KBM-7 (cell line): ENCODE data around the gene SUPT20HL1.
A peak's percentile ranks its signal among the peaks of the same experiment; 100 is the strongest.
"Not testable (repeated sequence)": the region's sequence is repeated elsewhere in the genome, so short reads cannot be mapped to it uniquely, and the experiment has no call there.

Experiments used
- DNase-seq: peaks from one replicate; pipeline ENCODE4 v3.0.0-alpha.2; 2015
- in situ Hi-C: fragments of 300-500 bp; cut with MboI; formaldehyde crosslinking; loops from 2 replicates; pipeline ENCODE4 v1.14.3; 2020; ENCODE audit warnings: low sequenced_read_pairs, low pct_unique_long_range_greater_than_20kb, mixed read lengths

The SUPT20HL1 gene

DNA sequence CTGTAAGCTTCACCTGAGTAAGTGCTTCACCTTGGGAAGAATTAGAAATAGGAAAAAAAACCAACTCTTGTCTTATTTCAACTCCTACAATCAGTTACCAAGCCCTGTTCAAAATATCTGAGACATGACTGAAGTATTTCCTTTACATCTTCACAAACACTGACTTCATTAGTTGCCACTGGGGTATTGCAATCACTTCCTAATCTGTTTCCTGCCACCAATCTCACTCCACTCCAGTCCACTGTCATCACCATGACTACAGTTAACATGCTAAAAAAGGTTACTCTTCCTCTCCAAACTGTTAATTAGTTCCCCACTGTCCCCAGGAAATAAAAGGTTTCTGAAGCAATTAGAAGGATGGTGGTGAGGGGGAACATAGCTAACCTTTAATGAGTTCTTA, 3.3 kb upstream of the SUPT20HL1 start:
- in situ Hi-C loops: no loop called here
- peak; percentile 24 for DNase-seq

- DNase-seq, in situ Hi-C loops: not testable (repeated sequence)
These were observed 1.8 kb downstream of the SUPT20HL1 start for GRCh38 chrX:24362089-24362745.

GRCh38 chrX:24363432-24364181, 3.2 kb downstream of the SUPT20HL1 start:
- DNase-seq, in situ Hi-C loops: not testable (repeated sequence)

DNA sequence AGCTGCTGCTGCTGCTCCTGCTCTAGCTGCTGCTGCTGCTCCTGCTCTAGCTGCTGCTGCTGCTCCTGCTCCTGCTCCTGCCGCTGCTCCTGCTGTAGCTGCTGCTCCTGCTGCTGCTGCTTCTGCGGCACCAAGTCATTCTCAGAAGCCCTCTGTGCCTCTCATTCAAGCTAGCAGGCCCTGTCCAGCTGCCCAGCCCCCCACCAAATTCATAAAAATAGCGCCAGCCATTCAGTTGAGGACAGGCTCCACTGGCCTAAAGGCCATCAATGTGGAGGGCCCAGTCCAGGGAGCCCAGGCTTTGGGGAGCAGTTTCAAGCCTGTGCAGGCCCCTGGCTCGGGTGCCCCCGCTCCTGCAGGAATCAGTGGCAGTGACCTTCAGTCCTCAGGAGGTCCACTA, 3.9 kb downstream of the SUPT20HL1 start:
- in situ Hi-C loops: no loop called here
- DNase-seq: no peak

DNA sequence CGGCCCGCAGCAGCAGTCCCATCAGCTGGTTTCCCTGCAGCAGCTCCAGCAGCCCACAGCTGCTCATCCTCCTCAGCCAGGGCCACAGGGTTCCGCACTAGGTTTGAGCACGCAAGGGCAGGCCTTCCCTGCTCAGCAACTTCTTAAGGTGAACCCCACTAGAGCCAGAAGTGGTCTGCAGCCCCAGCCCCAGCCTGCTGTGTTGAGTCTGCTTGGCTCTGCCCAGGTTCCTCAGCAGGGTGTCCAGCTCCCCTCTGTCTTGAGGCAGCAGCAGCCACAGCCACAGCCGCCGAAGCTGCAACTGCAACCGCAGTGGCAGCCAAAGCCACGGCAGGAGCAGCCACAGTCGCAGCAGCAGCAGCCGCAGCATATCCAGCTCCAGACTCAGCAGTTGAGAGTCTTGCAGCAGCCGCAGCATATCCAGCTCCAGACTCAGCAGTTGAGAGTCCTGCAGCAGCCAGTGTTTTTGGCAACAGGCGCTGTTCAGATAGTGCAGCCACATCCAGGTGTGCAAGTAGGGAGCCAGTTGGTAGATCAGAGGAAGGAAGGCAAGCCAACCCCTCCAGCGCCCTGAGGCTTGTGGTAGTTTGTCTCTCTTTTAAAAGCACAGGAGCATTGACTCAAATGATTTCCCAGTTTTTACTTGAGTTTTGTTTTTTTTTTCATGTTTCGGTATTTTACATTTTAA, 4.6 kb downstream of the SUPT20HL1 start:
- in situ Hi-C loops: no loop called here

GRCh38 chrX:24366762-24367400, 6.4 kb downstream of the SUPT20HL1 start:
- DNase-seq, in situ Hi-C loops: not testable (repeated sequence)

More for the DNA sequence above, 4.6 kb downstream of the SUPT20HL1 start:
- no peak for DNase-seq

DNA sequence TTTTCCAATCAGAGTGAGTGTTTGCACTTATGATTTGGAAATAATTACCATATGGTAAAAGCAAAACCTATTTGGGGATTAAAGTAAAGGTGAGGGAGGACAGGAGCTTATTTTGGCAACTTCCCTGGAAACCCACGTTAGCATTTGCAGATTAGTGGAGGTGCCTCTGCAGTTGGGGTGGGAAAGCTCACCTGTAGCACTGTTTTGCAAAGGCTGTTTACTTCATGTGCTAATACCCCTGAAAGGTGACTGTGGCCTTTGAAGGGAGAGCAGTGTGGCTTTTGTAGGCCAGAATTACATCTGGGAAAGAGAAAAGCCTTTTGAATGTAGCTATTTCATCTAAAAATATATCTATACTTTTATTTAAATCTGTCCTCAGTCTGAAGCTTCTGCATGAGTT, 9.4 kb downstream of the SUPT20HL1 start:
- in situ Hi-C loops: no loop called here
- no peak for DNase-seq

GRCh38 chrX:24371391-24371972, 11.0 kb downstream of the SUPT20HL1 start:
- in situ Hi-C loops: no loop called here
- peak; percentile 79 for DNase-seq

DNA sequence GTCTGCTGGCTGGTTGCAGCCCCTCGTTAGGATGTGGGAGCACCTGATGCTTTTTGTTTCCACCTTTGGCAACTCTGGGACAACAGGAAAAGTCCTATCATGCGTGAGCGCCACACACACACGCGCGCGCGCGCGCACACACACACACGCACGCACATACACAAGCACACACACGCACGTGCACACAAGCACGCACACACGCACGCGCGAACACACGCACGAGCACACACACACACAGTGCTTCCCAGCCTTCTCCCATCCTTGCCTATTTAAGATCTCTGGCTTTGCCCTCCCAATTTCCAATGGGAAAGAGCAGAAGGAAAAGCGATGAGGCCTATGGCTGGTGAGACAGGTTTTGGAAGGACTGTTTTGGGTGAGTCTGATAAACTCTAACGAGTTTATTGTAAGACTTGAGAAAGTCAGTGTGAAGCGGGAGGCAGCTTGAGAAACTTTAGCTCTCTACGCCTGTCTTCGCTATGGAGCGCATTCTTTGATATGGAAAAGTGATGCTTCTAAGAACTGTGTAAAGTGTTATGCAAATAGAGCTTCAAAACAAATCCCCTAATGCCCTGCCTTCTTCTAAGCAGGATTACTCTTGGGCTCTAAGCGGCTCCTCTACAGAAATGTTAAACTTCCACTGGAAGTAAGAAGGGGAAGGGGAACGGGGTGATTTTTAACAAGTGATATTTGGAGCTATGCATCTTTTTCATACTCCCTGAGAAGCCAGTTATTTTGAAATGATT, 11.8 kb downstream of the SUPT20HL1 start:
- DNase-seq: no peak
- in situ Hi-C loops: no loop called here

DNA sequence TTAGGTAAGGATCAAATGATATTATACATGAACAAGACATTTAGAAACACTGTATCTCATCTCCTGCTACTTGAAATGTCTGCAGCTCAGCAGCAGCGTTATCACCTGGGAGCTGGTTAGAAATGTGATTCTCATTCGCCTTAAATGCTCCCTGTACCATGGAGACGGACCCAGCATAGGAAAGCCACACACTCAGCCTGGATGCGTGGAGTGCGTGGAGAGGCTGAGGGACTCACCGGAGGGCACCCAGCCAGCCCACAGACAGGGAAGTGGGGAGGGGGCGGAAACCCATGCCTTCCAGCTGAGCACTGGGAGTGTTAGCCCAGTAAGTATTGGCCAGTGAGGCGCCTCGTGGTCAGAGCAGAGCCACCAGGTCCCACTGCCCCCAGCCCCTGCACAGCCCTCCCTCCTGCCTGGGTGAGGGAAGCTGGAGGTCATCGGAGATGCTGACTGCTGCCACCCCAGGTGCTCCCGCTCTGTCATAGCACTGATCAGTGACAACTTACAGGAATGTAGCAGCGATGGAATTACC, 15.2 kb downstream of the SUPT20HL1 start:
- no peak for DNase-seq
- in situ Hi-C loops: no loop called here

- in situ Hi-C loops: no loop called here
- DNase-seq: no peak
These were observed 16.0 kb downstream of the SUPT20HL1 start for GRCh38 chrX:24376403-24376802.

- no peak for DNase-seq
- in situ Hi-C loops: no loop called here
These were observed 16.8 kb downstream of the SUPT20HL1 start for GRCh38 chrX:24377195-24377594.

- DNase-seq: no peak
- in situ Hi-C loops: no loop called here
These were observed 17.6 kb downstream of the SUPT20HL1 start for GRCh38 chrX:24377911-24378468.

- no peak for DNase-seq
- in situ Hi-C loops: no loop called here
These were observed 18.3 kb downstream of the SUPT20HL1 start for GRCh38 chrX:24378706-24379105.

DNA sequence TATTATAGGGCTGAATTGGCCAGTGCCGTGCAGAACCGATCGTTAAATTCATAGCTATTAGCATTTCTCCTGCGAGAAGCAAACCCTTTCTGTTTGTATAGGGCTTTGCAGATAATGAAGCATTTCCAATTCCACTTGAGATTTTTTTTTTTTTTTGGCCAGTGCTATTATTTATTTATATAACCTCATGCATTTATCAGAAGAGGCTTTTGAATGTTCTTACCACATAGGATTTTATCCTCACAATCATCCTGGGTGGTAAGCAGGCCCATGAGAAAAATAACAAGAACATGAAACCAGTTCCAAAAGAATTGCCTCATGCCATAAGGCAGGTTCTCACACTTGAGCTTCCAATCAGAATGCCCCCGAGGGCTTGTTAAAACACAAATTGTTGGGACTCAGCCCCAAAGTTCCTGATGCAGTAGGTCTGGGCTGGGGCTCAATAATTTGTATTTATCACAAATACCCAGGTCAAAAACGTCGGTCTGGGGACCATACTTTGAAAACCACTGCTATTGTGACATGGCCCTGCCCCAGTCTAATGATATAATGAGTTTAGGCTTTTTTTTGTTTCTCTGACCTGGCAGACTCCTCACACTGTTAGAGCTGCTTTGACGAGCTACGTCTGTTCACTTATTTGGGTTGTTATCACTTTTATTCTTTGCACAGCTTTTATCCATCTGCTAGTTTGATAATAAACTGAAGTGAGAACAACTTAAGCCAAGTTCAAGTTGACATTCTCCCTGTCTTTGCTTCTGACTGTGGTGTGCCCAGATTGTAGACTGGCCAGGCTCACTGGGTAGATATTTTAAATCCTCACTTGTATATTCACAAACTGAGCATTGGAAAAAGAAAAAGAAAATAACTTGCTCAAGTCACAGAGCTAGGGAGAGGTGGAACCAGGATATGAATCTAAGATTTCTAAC, 20.1 kb downstream of the SUPT20HL1 start:
- in situ Hi-C loops: no loop called here
- DNase-seq: no peak

- DNase-seq, in situ Hi-C loops: not testable (repeated sequence)
These were observed 21.9 kb downstream of the SUPT20HL1 start for GRCh38 chrX:24382315-24382714.

- in situ Hi-C loops: no loop called here
These were observed 27.3 kb downstream of the SUPT20HL1 start for GRCh38 chrX:24387724-24388123.

More at GRCh38 chrX:24387724-24388123, 27.3 kb downstream of the SUPT20HL1 start:
- no peak for DNase-seq
